Lung (tissue), 12 donors: ENCODE results near the gene USP31. TPM values are rescaled to one million over a fixed set of nuclear protein-coding genes. Genes with fewer than 3 reads are reported as not detected.
A peak's percentile ranks its signal among the peaks of the same experiment; 100 is the strongest.

Source experiments
- ATAC-seq: fragments of 200-7000 bp; cut with Tn5 transposase; one replicate; pipeline ENCODE4 v1.9.1; 2020; ENCODE audit warnings: moderate number of reproducible peaks; ENCODE audit not compliant: insufficient read depth, low FRiP score
- DNase-seq, 3 donors: peaks; one replicate each; pipeline ENCODE4 v3.0.0-alpha.2; 2013 to 2017
- H3K27ac ChIP-seq, 2 donors: one replicate each; pipeline ENCODE4 v1.5.1; 2013; ENCODE audit warnings: mild to moderate bottlenecking in 2 of 2, moderate library complexity in 2 of 2, control low read depth in 1 of 2, inconsistent platforms in 1 of 2, low read depth in 1 of 2, low read length in 1 of 2
- H3K27me3 ChIP-seq, 3 donors: one replicate each; pipeline ENCODE4 v1.5.1; 2013; ENCODE audit warnings: low read length in 2 of 3; ENCODE audit not compliant: control insufficient read depth in 3 of 3, insufficient read depth in 3 of 3
- H3K36me3 ChIP-seq, 4 donors: one replicate each; pipeline ENCODE4 v1.5.1; 2013; ENCODE audit warnings: low read length in 4 of 4, mild to moderate bottlenecking in 1 of 4, moderate library complexity in 1 of 4; ENCODE audit not compliant: control insufficient read depth in 4 of 4, insufficient read depth in 4 of 4
- H3K4me1 ChIP-seq, 5 donors: one replicate each; pipeline ENCODE4 v1.5.1; 2013; ENCODE audit warnings: low read length in 5 of 5, mild to moderate bottlenecking in 2 of 5, moderate library complexity in 1 of 5; ENCODE audit not compliant: control insufficient read depth in 5 of 5, insufficient read depth in 5 of 5
- H3K4me3 ChIP-seq: one replicate; pipeline ENCODE4 v1.5.1; 2013; ENCODE audit warnings: mild to moderate bottlenecking, control low read depth, moderate library complexity
- H3K9ac ChIP-seq, 2 donors: one replicate each; pipeline ENCODE4 v1.5.1; 2013; ENCODE audit warnings: low read length in 2 of 2, control low read depth in 1 of 2; ENCODE audit not compliant: insufficient read depth in 1 of 2
- H3K9me3 ChIP-seq, 4 donors: one replicate each; pipeline ENCODE4 v1.5.1; 2013; ENCODE audit warnings: low read length in 3 of 4, mild to moderate bottlenecking in 1 of 4, moderate library complexity in 1 of 4; ENCODE audit not compliant: control insufficient read depth in 4 of 4, insufficient read depth in 3 of 4
- WGBS, 2 donors: extraction: QIAGEN DNeasy Blood & Tissue Kit; methylation state at CpG; one replicate each; pipeline ENCODE4 v1.1.7; 2013; 5-methylcytosine and 5-hydroxymethylcytosine counted together
- polyA plus RNA-seq, 2 donors: library from polyadenylated mRNA; stranded (reverse); fragments of 200-250 nt; gene quantifications; one replicate each; pipeline ENCODE4 v1.2.1, GENCODE V29; 2013
- total RNA-seq, 2 donors: library from RNA; depleted of rRNA in 1 of 2; stranded (reverse); fragments of >200 nt in 1 of 2; gene quantifications; one replicate each; pipeline ENCODE4 v1.2.1, GENCODE V29; 2014 to 2021
- TF ChIP-seq, protein P1 (sequence below): IDR thresholded peaks from 2 replicates; pipeline ENCODE4 v1.5.1; 2012; ENCODE audit warnings: mild to moderate bottlenecking; ENCODE audit errors: control extremely low read depth, extremely low read depth
- donor health status: control.
- donor health status: control.
- donor health status: Bipolar disorder and iron deficiency.
- donor health status: healthy.
- donor health status: DM: yes; HTN: yes; CAD: no.

USP31 gene
- total and polyA plus RNA-seq, 4 donors: 3.4 to 26.3 (median 10.0) TPM

DNA sequence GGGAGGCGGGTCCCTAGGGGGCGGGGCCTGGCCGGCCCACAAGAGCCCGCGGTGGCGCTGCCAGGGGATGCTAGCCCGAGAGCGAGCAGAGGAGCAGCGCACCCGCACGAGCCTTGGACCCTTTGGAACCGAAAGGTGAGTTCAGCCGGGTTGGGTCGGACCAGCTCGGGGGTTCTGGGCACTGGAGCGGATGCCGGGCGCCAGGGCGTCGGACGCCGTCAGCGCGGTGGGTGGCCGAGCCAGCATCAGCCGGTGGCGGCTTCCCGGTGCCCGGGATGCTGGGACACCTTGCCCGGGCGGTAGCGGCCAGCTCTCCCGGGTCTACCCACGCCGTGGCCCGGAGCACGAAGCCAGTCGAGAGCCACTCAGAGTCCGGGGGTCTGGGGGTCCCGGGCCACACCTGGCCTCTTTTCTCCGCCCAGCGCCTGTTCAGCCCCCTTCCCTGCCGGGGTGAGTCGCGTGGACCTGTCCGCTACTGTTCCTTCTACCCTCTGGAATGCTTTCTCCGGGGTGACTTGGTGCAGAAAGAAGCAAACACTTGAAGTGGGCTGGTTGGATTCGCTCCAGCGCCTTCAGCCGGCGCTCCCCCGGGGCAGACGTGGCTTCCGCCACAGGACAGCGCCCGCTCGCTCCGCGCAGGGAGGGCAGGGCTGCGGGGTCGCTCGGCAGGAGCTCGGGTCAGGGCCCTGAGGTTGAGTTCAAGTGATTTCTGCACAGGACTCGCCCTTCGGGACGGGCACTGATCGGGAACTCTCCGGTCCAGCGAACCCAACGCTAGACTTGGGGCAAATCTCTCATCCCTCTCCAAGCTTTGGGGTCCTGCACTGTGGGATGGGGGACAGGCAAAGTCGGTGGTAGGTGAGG, 33.7 kb upstream of the USP31 start, which contains the start of gene SCNN1G:
SCNN1G (plus strand) TSS at position 67 of the 864 bp plus-strand sequence. CDS start 3,527 bp downstream, outside the sequence.
- Histone ChIP-seq H3K4me3 (peak within 1 kb of the TSS; percentile 59), H3K27ac (no peak within 1 kb of the TSS), H3K4me1 (peaks cover 0 to 6% (median 0%) of the 10 kb centered on the region in 5 donors), H3K9ac (no peak within 1 kb of the TSS), H3K9me3 (no peaks in the 10 kb centered on the region), H3K36me3 (peaks cover 0 to 3% (median 0%) of the 10 kb centered on the region in 4 donors), H3K27me3 (peaks cover 0 to 22% (median 16%) of the 10 kb centered on the region in 3 donors)
- peak; percentile 28 to 61 (median 57) for DNase-seq
- WGBS, 2 donors: 3% methylated on average over 63 to 71 of the region's 71 CpGs
- TF ChIP-seq, protein P1, sequence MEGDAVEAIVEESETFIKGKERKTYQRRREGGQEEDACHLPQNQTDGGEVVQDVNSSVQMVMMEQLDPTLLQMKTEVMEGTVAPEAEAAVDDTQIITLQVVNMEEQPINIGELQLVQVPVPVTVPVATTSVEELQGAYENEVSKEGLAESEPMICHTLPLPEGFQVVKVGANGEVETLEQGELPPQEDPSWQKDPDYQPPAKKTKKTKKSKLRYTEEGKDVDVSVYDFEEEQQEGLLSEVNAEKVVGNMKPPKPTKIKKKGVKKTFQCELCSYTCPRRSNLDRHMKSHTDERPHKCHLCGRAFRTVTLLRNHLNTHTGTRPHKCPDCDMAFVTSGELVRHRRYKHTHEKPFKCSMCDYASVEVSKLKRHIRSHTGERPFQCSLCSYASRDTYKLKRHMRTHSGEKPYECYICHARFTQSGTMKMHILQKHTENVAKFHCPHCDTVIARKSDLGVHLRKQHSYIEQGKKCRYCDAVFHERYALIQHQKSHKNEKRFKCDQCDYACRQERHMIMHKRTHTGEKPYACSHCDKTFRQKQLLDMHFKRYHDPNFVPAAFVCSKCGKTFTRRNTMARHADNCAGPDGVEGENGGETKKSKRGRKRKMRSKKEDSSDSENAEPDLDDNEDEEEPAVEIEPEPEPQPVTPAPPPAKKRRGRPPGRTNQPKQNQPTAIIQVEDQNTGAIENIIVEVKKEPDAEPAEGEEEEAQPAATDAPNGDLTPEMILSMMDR: no peak
- ATAC-seq: peak; percentile 19

DNA sequence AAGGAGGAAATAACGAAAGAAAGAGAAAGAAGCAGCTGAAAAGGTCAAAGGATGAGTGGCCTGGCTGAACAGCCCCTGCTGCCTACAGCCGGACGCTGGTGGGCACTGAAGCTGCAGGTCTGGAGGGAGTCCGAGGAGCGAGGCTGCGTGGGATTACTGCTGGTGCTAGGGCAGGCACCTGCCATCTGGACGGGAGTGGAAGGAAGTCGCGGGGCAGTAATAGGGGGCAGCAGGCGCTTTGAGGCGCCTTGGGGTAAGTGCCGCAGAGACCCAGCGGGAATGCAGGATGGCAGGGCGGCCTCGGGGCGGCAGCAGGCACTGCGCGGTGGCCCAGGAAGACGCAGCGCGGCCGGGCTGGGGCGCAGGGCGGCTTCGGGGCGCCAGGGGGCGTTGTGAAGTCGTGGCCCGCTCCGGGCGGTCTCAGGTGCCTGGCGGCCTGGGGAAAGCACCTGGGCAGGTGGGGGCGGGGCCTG, 33.0 kb upstream of the USP31 start:
- Histone ChIP-seq H3K4me3 (no peak overlapping the region), H3K9ac (no peak overlapping the region), H3K4me1 (peaks cover 0 to 6% (median 0%) of the 10 kb centered on the region in 5 donors), H3K27me3 (peaks cover 0 to 22% (median 16%) of the 10 kb centered on the region in 3 donors), H3K36me3 (no peaks in the 10 kb centered on the region), H3K9me3 (no peaks in the 10 kb centered on the region), H3K27ac (no peak overlapping the region)
- TF ChIP-seq, protein P1: peak; percentile 91
- peak; percentile 59 to 86 (median 80) for DNase-seq
- peak; percentile 98 for ATAC-seq
- WGBS, 2 donors: 4 to 8% methylated on average over 9 to 33 of the region's 33 CpGs

DNA sequence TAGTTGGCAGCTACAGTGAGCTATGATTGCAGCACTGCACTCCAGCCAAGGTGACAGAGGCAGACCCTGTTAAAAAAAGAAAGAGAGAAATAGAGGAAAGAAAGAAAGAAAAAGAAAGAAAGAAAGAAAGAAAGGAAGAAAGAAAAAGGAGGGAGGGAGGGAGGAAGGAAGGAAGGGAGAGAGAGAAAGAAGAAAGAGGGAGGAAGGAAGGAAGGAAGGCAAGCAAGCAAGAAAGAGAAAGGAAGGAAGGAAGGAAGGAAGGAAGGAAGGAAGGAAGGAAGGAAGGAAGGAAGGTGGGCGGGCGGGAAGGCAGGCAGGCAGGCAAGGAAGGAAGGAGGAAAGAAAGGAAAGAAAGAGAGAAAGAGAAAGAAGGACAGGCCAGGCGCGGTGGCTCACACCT, 32.3 kb upstream of the USP31 start:
- no peak for DNase-seq
- H3K36me3 ChIP-seq: no peaks in the 10 kb centered on the region
- peaks cover 0 to 6% (median 0%) of the 10 kb centered on the region in 5 donors for H3K4me1 ChIP-seq
- H3K9me3 ChIP-seq: no peaks in the 10 kb centered on the region
- no peak overlapping the region for H3K9ac ChIP-seq
- H3K4me3 ChIP-seq: no peak overlapping the region
- no peak overlapping the region for H3K27ac ChIP-seq
- H3K27me3 ChIP-seq: peaks cover 0 to 22% (median 16%) of the 10 kb centered on the region in 3 donors
- TF ChIP-seq, protein P1: no peak
- no peak for ATAC-seq
- WGBS, 2 donors: 72 to 87% methylated on average over 4 of the region's 4 CpGs
